Thyroid gland (tissue), 4 donors: ENCODE data around the gene C19orf25. TPM values are rescaled to one million over a fixed set of nuclear protein-coding genes. Genes with fewer than 3 reads are reported as not detected.
A peak's percentile ranks its signal among the peaks of the same experiment; 100 is the strongest.

ENCODE experiments used
- DNase-seq, 2 donors: peaks; one replicate each; pipeline ENCODE4 v3.0.0-alpha.2; 2019
- H3K27ac ChIP-seq, 3 donors: fragments of 200-600 bp; sonication (generic); 1 replicate in 2 of 3; 2 replicates in 1 of 3; pipeline ENCODE4 v1.5.1; 2016 to 2019; ENCODE audit warnings: mild to moderate bottlenecking in 1 of 3, moderate library complexity in 1 of 3
- H3K27me3 ChIP-seq: fragments of 200-600 bp; sonication (generic); one replicate; pipeline ENCODE4 v1.5.1; 2019
- H3K36me3 ChIP-seq, 2 donors: fragments of 200-600 bp; sonication (generic); one replicate each; pipeline ENCODE4 v1.5.1; 2016 to 2019
- H3K4me1 ChIP-seq, 2 donors: fragments of 200-600 bp; sonication (generic); one replicate each; pipeline ENCODE4 v1.5.1; 2017 to 2019
- H3K4me3 ChIP-seq, 3 donors: fragments of 200-600 bp; sonication (generic); replicated peaks in 1 of 3; 1 replicate in 2 of 3; 2 replicates in 1 of 3; pipeline ENCODE4 v1.5.1; 2016; ENCODE audit warnings: mild to moderate bottlenecking in 1 of 3
- H3K9me3 ChIP-seq: fragments of 200-600 bp; sonication (generic); one replicate; pipeline ENCODE4 v1.5.1; 2017
- POLR2A ChIP-seq, 2 donors: fragments of 450-650 bp; IDR thresholded peaks; one replicate each; pipeline ENCODE4 v1.6.1; 2017; ENCODE audit warnings: antibody characterized with exemption in 2 of 2, mild to moderate bottlenecking in 2 of 2, moderate library complexity in 1 of 2
- WGBS, 2 donors: methylation state at CpG; one replicate each; pipeline ENCODE4 v1.1.5; 2017; 5-methylcytosine and 5-hydroxymethylcytosine counted together
- intact Hi-C: fragments of 100-400 bp; cut with DNase I; formaldehyde crosslinking; loops from one replicate; pipeline ENCODE4 v1.15.1; 2023
- total RNA-seq, 4 donors: library from RNA; depleted of rRNA; stranded (reverse); fragments of >200 nt; gene quantifications; one replicate each; pipeline ENCODE4 v1.2.3, GENCODE V29; 2016
- TF ChIP-seq, protein P1 (sequence below), 6 experiments: fragments of 200-600 bp in 3 of 6; fragments of 450-650 bp in 3 of 6; sonication (generic) in 3 of 6; IDR thresholded peaks; one replicate each; pipeline ENCODE4 v1.5.1; 2016 to 2019; ENCODE audit warnings: antibody characterized with exemption in 6 of 6, mild to moderate bottlenecking in 2 of 6, inconsistent platforms in 1 of 6, moderate library complexity in 1 of 6

Gene C19orf25
- total RNA-seq, 4 donors from 2014 or later, result 47.0 to 64.9 (median 56.5) TPM

DNA sequence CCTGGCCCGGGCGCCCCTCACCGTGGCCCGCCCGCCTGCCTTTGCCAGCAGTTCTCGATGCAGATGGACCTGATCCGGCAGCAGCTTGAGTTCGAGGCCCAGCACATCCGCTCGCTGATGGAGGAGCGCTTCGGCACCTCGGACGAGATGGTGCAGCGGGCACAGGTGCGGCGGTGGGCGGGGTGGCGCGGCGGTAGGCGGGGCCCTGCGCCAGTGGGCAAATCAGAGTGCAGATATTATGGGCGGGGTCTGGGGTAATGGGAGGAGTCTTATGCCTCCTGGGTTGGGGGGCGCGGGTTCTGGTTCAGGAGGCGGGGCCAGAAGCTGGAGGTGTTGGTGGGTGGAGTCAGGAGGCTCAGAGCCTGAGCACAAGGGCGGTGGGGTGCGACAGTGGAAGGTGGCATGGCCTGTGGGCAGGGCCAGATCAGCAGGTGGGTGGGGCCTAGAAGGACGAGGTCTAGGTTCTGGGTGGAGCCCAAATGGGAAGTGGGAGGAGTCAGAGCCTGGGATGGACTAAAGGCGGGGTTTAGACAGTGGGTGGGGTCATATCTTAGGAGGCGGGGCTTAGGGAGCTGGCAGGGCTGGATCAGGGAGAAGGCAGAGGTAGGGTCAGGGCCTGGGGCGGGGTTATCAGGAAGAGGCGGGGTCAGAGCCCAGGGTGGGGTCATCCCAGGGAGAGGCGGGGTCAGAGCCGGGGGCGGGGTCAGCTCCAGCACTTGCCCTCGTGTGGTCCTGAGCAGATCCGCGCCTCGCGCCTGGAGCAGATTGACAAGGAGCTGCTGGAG, 23.5 kb downstream of the C19orf25 start:
- Histone ChIP-seq H3K27ac (no peak overlapping the region), H3K27me3 (peaks cover 19% of the 10 kb centered on the region), H3K36me3 (no peaks in the 10 kb centered on the region), H3K4me1 (peaks cover 5 to 18% of the 10 kb centered on the region in 2 donors), H3K9me3 (no peaks in the 10 kb centered on the region), H3K4me3 (no peak overlapping the region)
- DNase-seq, result no peak
- TF ChIP-seq, protein P1, sequence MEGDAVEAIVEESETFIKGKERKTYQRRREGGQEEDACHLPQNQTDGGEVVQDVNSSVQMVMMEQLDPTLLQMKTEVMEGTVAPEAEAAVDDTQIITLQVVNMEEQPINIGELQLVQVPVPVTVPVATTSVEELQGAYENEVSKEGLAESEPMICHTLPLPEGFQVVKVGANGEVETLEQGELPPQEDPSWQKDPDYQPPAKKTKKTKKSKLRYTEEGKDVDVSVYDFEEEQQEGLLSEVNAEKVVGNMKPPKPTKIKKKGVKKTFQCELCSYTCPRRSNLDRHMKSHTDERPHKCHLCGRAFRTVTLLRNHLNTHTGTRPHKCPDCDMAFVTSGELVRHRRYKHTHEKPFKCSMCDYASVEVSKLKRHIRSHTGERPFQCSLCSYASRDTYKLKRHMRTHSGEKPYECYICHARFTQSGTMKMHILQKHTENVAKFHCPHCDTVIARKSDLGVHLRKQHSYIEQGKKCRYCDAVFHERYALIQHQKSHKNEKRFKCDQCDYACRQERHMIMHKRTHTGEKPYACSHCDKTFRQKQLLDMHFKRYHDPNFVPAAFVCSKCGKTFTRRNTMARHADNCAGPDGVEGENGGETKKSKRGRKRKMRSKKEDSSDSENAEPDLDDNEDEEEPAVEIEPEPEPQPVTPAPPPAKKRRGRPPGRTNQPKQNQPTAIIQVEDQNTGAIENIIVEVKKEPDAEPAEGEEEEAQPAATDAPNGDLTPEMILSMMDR (IDR thresholded peaks at IDR 0.05), result no peak
- no peak for TF ChIP-seq POLR2A (IDR thresholded peaks at IDR 0.05)
- WGBS, 2 donors, result 5 to 10% methylated on average over 28 to 32 of the region's 42 CpGs
- intact Hi-C loops, result no loop called here

DNA sequence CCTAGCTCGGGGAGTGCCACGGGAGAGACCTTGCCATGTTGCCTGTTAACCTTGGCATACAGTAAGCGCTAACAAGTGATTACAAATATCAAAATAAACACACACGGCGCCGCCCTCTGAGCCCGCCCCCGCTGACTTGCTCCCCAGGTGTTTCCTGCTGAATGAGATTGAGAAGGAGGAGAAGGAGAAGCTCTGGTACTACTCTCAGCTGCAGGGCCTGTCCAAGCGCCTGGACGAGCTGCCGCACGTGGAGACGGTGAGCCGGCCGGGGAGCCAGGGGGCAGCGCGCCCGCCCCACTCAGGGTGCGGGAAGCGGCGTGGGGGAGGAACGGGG, 24.0 kb downstream of the C19orf25 start:
- H3K4me1 ChIP-seq, result peaks cover 5 to 18% of the 10 kb centered on the region in 2 donors
- 14 to 20% methylated on average over 8 to 22 of the region's 22 CpGs for whole genome bisulfite sequencing, 2 donors

DNA sequence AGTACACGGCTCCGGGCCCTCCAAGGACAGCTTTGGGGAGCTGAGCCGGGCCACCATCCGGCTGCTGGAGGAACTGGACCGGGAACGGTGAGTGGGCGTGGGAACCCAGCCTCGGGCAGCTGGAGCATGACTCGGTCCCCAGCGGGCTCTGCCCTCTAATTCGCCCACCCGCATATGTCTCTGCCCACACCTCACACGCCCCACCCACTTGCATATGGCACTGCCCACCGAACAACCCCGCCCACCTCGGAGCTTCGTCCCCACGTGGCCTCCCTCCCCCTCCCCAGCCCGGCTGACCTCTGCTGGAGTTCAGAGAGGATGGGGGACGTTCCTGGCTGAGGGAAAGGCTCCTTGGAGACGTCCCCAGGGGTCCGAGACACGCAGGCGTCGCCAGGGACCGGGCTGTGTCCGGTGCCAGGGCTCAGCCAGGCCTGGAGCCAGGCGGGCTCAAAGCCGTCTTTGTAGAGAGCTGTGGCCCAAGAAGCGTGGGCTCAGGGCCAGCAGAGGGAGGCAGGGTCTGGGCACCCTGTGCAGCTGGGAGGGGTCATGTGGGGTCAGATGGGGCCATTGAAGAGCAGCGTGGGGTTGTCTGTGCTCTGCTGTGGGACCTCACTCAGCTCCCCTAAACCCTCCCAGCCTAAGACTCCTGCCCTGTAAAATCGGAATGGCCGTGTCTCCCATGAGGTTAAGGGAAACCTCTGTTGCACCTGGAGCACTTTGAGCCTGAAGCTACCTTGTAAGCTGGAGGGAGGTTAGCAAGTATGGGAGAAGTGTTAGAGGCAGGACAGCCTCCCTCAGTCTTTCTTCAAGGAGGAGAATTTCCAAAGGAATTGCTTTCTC, 25.3 kb downstream of the C19orf25 start:
- DNase-seq, result peak in 1 of 2 donors; percentile 19

More for the DNA sequence above, 24.0 kb downstream of the C19orf25 start:
- H3K9me3 ChIP-seq, result no peaks in the 10 kb centered on the region
- H3K4me3 ChIP-seq, result no peak overlapping the region
- DNase-seq, result no peak
- intact Hi-C loops, result no loop called here
- peaks cover 25% of the 10 kb centered on the region for H3K27me3 ChIP-seq
- TF ChIP-seq, protein P1 (IDR thresholded peaks at IDR 0.05), result no peak
- TF ChIP-seq POLR2A (IDR thresholded peaks at IDR 0.05), result no peak
- no peaks in the 10 kb centered on the region for H3K36me3 ChIP-seq
- no peak overlapping the region for H3K27ac ChIP-seq

DNA sequence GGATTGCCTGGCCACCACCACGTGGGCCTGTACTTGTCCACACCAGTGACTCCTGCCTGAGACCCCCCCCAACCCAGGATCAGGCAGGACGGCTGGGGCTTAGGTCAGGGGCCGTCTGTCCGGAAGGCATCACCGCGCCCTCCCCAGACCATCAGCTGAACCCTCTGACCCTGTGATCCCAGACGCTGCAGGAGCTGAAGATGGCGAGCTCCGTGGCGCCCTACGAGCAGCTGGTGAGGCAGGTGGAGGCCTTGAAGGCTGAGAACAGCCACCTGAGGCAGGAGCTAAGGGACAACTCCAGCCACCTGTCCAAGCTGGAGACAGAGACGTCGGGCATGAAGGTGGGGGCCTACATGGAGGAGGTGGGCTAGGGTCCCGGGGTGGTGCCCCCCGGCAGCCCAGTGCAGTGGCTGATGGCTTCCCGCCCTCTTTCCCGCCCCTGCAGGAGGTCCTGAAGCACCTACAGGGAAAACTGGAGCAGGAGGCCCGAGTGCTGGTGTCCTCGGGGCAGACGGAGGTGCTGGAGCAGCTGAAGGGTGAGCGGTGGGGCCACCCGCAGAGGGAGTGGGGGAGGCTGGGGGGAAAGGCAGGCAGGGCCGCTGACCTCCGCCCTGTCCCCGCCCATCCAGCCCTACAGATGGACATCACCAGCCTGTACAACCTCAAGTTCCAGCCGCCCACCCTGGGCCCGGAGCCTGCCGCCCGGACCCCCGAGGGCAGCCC, 26.1 kb downstream of the C19orf25 start:
- Histone ChIP-seq H3K27ac (no peak overlapping the region), H3K9me3 (no peaks in the 10 kb centered on the region), H3K4me3 (no peak overlapping the region), H3K36me3 (no peaks in the 10 kb centered on the region), H3K27me3 (peaks cover 34% of the 10 kb centered on the region), H3K4me1 (peaks cover 5 to 18% of the 10 kb centered on the region in 2 donors)
- DNase-seq, result no peak
- no peak for TF ChIP-seq POLR2A (IDR thresholded peaks at IDR 0.05)
- TF ChIP-seq, protein P1 (IDR thresholded peaks at IDR 0.05), result no peak
- intact Hi-C loops, result no loop called here
- 57 to 63% methylated on average over 10 to 13 of the region's 30 CpGs for WGBS, 2 donors

More for the DNA sequence above, 25.3 kb downstream of the C19orf25 start:
- no peak for TF ChIP-seq POLR2A (IDR thresholded peaks at IDR 0.05)
- TF ChIP-seq, protein P1 (IDR thresholded peaks at IDR 0.05), result no peak
- Histone ChIP-seq H3K27me3 (peaks cover 34% of the 10 kb centered on the region), H3K4me3 (no peak overlapping the region), H3K9me3 (no peaks in the 10 kb centered on the region), H3K4me1 (peaks cover 5 to 18% of the 10 kb centered on the region in 2 donors), H3K27ac (no peak overlapping the region), H3K36me3 (no peaks in the 10 kb centered on the region)
- intact Hi-C loops, result no loop called here
- 15 to 26% methylated on average over 15 to 26 of the region's 33 CpGs for WGBS, 2 donors
